ENCODE results near the gene MRFAP1. TPM values are rescaled to one million over a fixed set of nuclear protein-coding genes. Genes with fewer than 3 reads are reported as not detected.

MRFAP1 gene
- total RNA-seq, 4 donors from 2014 or later, result 155 to 331 (median 234) TPM

DNA sequence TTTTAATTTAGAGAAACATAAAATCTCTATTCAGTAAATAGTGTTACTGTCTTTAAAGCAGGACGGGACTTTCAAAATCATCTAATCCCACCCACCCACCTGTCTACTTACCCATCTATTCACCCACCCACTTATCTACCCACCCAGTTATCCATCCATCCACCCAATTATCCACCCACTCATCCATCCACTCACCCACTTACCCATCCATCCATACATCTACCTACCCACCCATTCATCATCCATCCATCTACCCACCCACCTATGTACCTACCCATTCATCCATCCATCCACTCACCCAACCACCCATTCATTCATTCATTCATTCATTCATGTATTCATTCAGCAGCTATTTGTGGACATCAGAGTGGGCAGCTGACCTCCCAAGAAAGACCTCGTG, 34.9 kb upstream of the MRFAP1 start:
- Histone ChIP-seq H3K27me3 (no peaks in the 10 kb centered on the region), H3K4me3 (no peak overlapping the region), H3K9me3 (peaks cover 0 to 15% (median 6%) of the 10 kb centered on the region in 4 donors), H3K4me1 (no peaks in the 10 kb centered on the region), H3K27ac (replicated peaks in 1 of 4) (no peak overlapping the region), H3K36me3 (peaks cover 59 to 100% (median 88%) of the 10 kb centered on the region in 4 donors)
- 91% methylated on average over 2 of the region's 2 CpGs for WGBS
- intact Hi-C loops (cut with DNase I), result no loop called here
- TF ChIP-seq POLR2AphosphoS5 (IDR thresholded peaks at IDR 0.05), result no peak
- DNase-seq (ENCODE audit: extremely low spot score), result no peak

DNA sequence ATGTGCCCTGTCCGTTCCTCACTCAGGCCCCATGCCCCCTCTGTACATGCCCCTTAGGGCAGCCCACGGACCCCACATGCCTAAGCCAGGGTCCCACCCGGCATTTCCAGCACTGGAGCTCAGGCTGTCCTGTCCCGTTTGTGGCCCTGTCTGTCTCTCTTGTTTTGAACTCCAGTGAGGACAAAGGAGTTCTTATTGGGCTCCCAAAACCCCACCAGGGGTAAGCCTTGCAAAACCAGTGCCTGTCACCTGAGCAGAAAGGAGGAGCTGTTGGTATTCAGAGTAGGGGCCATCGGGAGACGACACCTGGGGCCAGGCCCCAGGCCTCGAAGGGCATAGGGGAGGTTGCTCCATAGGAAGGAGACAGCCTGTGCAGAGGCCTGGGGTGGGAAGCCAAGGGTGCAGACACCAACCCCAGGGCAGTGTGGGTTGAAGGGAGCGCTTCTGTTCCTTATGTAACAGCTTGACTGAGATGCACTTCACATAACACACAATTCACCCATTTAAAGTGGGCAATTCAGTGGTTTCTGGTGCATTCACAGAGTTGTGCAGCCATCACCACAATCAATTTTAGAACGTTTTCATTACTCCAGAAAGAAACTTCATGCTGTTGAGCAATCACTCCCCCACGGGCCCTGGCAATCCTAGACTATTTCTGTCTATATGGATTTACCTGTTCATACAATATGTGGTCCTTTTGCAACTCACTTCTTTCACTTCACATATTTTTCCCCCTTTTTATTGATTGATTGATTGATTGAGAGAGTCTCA, 33.8 kb upstream of the MRFAP1 start:
- intact Hi-C loops (cut with DNase I), result no loop called here
- whole genome bisulfite sequencing, result 91% methylated on average over 8 of the region's 10 CpGs
- TF ChIP-seq POLR2AphosphoS5 (IDR thresholded peaks at IDR 0.05), result no peak
- TF ChIP-seq, protein P1, sequence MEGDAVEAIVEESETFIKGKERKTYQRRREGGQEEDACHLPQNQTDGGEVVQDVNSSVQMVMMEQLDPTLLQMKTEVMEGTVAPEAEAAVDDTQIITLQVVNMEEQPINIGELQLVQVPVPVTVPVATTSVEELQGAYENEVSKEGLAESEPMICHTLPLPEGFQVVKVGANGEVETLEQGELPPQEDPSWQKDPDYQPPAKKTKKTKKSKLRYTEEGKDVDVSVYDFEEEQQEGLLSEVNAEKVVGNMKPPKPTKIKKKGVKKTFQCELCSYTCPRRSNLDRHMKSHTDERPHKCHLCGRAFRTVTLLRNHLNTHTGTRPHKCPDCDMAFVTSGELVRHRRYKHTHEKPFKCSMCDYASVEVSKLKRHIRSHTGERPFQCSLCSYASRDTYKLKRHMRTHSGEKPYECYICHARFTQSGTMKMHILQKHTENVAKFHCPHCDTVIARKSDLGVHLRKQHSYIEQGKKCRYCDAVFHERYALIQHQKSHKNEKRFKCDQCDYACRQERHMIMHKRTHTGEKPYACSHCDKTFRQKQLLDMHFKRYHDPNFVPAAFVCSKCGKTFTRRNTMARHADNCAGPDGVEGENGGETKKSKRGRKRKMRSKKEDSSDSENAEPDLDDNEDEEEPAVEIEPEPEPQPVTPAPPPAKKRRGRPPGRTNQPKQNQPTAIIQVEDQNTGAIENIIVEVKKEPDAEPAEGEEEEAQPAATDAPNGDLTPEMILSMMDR (IDR thresholded peaks at IDR 0.05), result no peak
- no peak for TF ChIP-seq POLR2A (IDR thresholded peaks at IDR 0.05; ENCODE audit: low read depth)
- no peak for TF ChIP-seq EP300 (IDR thresholded peaks at IDR 0.05)
- H3K27me3 ChIP-seq, result no peaks in the 10 kb centered on the region
- H3K27ac ChIP-seq (replicated peaks in 1 of 4), result no peak overlapping the region
- no peak for DNase-seq (ENCODE audit: extremely low spot score)
- peaks cover 68 to 100% (median 89%) of the 10 kb centered on the region in 4 donors for H3K36me3 ChIP-seq
- no peaks in the 10 kb centered on the region for H3K4me1 ChIP-seq
- H3K4me3 ChIP-seq, result no peak overlapping the region
- peaks cover 0 to 15% (median 6%) of the 10 kb centered on the region in 4 donors for H3K9me3 ChIP-seq

DNA sequence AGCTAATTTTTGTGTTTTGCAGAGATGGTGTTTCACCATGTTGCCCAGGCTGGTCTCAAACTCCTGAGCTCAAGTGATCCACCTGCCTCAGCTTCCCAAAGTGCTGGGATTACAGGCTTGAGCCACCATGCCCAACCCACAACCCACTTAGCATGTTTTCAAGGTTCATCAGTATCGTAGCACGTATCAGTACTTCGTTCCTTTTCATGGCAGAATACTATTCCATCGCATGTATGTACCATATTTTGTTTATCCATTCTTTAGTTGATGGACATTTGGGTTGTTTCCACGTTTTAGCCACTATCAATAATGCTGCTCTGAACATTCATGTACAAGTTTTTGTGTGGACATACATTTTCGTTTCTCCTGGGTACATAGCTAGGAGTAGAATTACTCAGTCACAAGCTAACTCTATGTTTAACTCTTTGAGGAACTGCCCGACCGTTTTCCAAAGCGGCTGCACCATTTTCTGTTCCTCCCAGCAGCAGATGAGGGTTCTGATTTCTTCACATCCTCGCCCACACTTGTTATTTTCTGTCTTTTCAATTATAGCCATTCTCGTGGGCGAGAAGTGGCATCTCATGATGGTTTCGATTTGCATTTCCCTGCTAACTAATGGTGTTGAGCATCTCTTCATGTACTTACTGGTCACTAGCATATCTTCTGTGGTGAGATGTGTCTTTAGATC, 33.0 kb upstream of the MRFAP1 start:
- Histone ChIP-seq H3K4me1 (no peaks in the 10 kb centered on the region), H3K4me3 (no peak overlapping the region), H3K27me3 (no peaks in the 10 kb centered on the region), H3K9me3 (peaks cover 0 to 15% (median 6%) of the 10 kb centered on the region in 4 donors), H3K36me3 (peaks cover 59 to 100% (median 90%) of the 10 kb centered on the region in 4 donors), H3K27ac (replicated peaks in 1 of 4) (no peak overlapping the region)
- intact Hi-C loops (cut with DNase I), result no loop called here
- DNase-seq (ENCODE audit: extremely low spot score), result no peak
- TF ChIP-seq, protein P1 (IDR thresholded peaks at IDR 0.05), result no peak
- TF ChIP-seq EP300 (IDR thresholded peaks at IDR 0.05) (no peak), POLR2AphosphoS5 (IDR thresholded peaks at IDR 0.05) (no peak), POLR2A (IDR thresholded peaks at IDR 0.05; ENCODE audit: low read depth) (no peak)
- WGBS, result 92% methylated on average over 13 of the region's 13 CpGs

DNA sequence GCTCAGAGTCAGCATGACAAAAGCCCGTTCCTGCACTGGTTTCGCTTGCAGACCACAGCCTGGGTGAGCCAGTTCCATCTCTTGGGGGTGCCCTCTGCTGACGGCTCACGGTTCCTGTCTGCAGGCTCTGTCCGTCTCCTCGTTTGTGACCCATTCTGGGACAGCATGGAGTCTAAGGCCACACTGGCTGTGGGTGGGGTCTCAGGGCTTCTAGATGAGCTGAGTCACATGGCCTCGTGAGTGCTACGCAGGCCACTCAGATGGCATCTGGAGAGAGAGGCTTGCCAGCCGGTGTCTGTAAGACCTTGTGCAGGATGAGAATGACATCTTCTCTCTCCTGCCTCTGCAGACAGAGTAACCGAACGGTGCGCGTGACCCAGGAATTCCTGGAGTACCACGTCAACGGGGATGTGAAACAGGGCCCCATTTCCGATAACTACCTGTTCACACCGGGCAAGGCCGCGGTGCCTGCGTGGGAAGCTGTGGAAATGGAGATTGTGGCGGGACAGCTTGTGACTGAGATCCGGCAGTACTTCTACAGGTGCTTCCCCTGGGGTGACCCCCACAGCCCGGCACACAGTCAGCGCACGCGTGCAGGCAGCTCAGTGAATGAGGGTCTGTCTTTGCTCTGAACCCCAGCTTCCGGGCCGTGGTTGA, 31.6 kb upstream of the MRFAP1 start:
- TF ChIP-seq POLR2A (IDR thresholded peaks at IDR 0.05; ENCODE audit: low read depth), result no peak
- no peak for TF ChIP-seq EP300 (IDR thresholded peaks at IDR 0.05)
- no peak for TF ChIP-seq POLR2AphosphoS5 (IDR thresholded peaks at IDR 0.05)
- TF ChIP-seq, protein P1 (IDR thresholded peaks at IDR 0.05), result no peak
- H3K36me3 ChIP-seq, result peaks cover 51 to 97% (median 89%) of the 10 kb centered on the region in 4 donors
- H3K4me1 ChIP-seq, result no peaks in the 10 kb centered on the region
- H3K4me3 ChIP-seq, result no peak overlapping the region
- WGBS, result 82% methylated on average over 20 of the region's 28 CpGs
- intact Hi-C loops (cut with DNase I), result no loop called here
- H3K27ac ChIP-seq (replicated peaks in 1 of 4), result no peak overlapping the region
- peaks cover 0 to 15% (median 6%) of the 10 kb centered on the region in 4 donors for H3K9me3 ChIP-seq
- no peaks in the 10 kb centered on the region for H3K27me3 ChIP-seq
- no peak for DNase-seq (ENCODE audit: extremely low spot score)
